ENCODE results near the gene ANAPC2. TPM values are rescaled to one million over a fixed set of nuclear protein-coding genes. Genes with fewer than 3 reads are reported as not detected.
A peak's percentile ranks its signal among the peaks of the same experiment; 100 is the strongest.

The ANAPC2 gene
- polyA plus RNA-seq, 3 donors: 1.9 to 76.8 (median 2.0) TPM

- no peaks in the 10 kb centered on the region for H3K9me3 ChIP-seq (replicated peaks in 1 of 2; ENCODE audit: control insufficient read depth in 1 of 2, insufficient read depth in 1 of 2, low read length in 2 of 2)
- Mint-ChIP-seq H3K4me3 (peak overlapping the region in 1 of 2 donors; percentile 26), H3K36me3 (peaks cover 5% of the 10 kb centered on the region in 2 donors), H3K27ac (no peak overlapping the region), H3K9me3 (no peaks in the 10 kb centered on the region), H3K4me1 (peaks cover 23% of the 10 kb centered on the region), H3K27me3 (ENCODE audit: low read depth in 3 of 3) (peaks cover 3 to 22% (median 13%) of the 10 kb centered on the region in 3 donors)
- H3K27me3 ChIP-seq (ENCODE audit: control insufficient read depth in 2 of 2, insufficient read depth in 2 of 2, low read length in 2 of 2): peaks cover 0 to 14% of the 10 kb centered on the region in 2 donors
- H3K4me3 ChIP-seq (replicated peaks in 1 of 3; ENCODE audit: low read depth in 2 of 3, low read length in 3 of 3): no peak overlapping the region
- intact Hi-C loops (cut with micrococcal nuclease): loop anchor here in 1 of 2 donors (5.0 kb wide), 1 partner anchor 94 kb away; no protein-coding TSS in a partner anchor
- no peak overlapping the region for H3K4me2 ChIP-seq (replicated peaks; ENCODE audit: extremely low read depth, low read length, poor library complexity, severe bottlenecking)
- 100% methylated on average over 2 of the region's 14 CpGs for WGBS (ENCODE audit: insufficient coverage)
- H3K27ac ChIP-seq (ENCODE audit: low read depth in 1 of 2, low read length in 2 of 2): no peak overlapping the region
- no peak for DNase-seq
- no peak for TF ChIP-seq CTCF (IDR thresholded peaks at IDR 0.05)
- H3K79me2 ChIP-seq (ENCODE audit: insufficient read depth, low read length): no peaks in the 10 kb centered on the region
- peaks cover 33 to 54% of the 10 kb centered on the region in 2 donors for H3K4me1 ChIP-seq (ENCODE audit: control insufficient read depth in 1 of 2, insufficient read depth in 2 of 2, low read length in 2 of 2)
- no peaks in the 10 kb centered on the region for H4K20me1 ChIP-seq (ENCODE audit: insufficient read depth, low read length)
- no peak overlapping the region for H3K9ac ChIP-seq (ENCODE audit: insufficient read depth, low read length, poor library complexity, severe bottlenecking)
- H3K36me3 ChIP-seq (replicated peaks in 1 of 2; ENCODE audit: control insufficient read depth in 1 of 2, insufficient read depth in 2 of 2, low read length in 2 of 2): peaks cover 3 to 6% of the 10 kb centered on the region in 2 donors
- no peak overlapping the region for H2AFZ ChIP-seq (ENCODE audit: insufficient read depth, low read depth, low read length, poor library complexity, severe bottlenecking)
These were observed 32.7 kb upstream of the ANAPC2 start for GRCh38 chr9:137221095-137221505.

- Mint-ChIP-seq H3K27me3 (ENCODE audit: low read depth in 3 of 3) (peaks cover 3 to 22% (median 13%) of the 10 kb centered on the region in 3 donors), H3K36me3 (peaks cover 7 to 11% of the 10 kb centered on the region in 2 donors), H3K27ac (no peak overlapping the region), H3K9me3 (no peaks in the 10 kb centered on the region), H3K4me1 (peaks cover 23% of the 10 kb centered on the region), H3K4me3 (peak overlapping the region in 1 of 2 donors; percentile 26)
- 94% methylated on average over 52 of the region's 52 CpGs for WGBS (ENCODE audit: insufficient coverage)
- Histone ChIP-seq H3K9ac (ENCODE audit: insufficient read depth, low read length, poor library complexity, severe bottlenecking) (no peak overlapping the region), H3K4me2 (replicated peaks; ENCODE audit: extremely low read depth, low read length, poor library complexity, severe bottlenecking) (no peak overlapping the region), H3K36me3 (replicated peaks in 1 of 2; ENCODE audit: control insufficient read depth in 1 of 2, insufficient read depth in 2 of 2, low read length in 2 of 2) (peaks cover 9 to 12% of the 10 kb centered on the region in 2 donors), H3K9me3 (replicated peaks in 1 of 2; ENCODE audit: control insufficient read depth in 1 of 2, insufficient read depth in 1 of 2, low read length in 2 of 2) (no peaks in the 10 kb centered on the region), H3K79me2 (ENCODE audit: insufficient read depth, low read length) (no peaks in the 10 kb centered on the region), H2AFZ (ENCODE audit: insufficient read depth, low read depth, low read length, poor library complexity, severe bottlenecking) (no peak overlapping the region), H3K27ac (ENCODE audit: low read depth in 1 of 2, low read length in 2 of 2) (no peak overlapping the region), H3K4me3 (replicated peaks in 1 of 3; ENCODE audit: low read depth in 2 of 3, low read length in 3 of 3) (no peak overlapping the region), H3K27me3 (ENCODE audit: control insufficient read depth in 2 of 2, insufficient read depth in 2 of 2, low read length in 2 of 2) (peaks cover 0 to 14% of the 10 kb centered on the region in 2 donors), H3K4me1 (ENCODE audit: control insufficient read depth in 1 of 2, insufficient read depth in 2 of 2, low read length in 2 of 2) (peaks cover 33 to 54% of the 10 kb centered on the region in 2 donors), H4K20me1 (ENCODE audit: insufficient read depth, low read length) (no peaks in the 10 kb centered on the region)
- no peak for DNase-seq
- intact Hi-C loops (cut with micrococcal nuclease): loop anchor here in 1 of 2 donors (5.0 kb wide), 1 partner anchor 93 kb away; no protein-coding TSS in a partner anchor
- TF ChIP-seq CTCF (IDR thresholded peaks at IDR 0.05): no peak
These were observed 32.1 kb upstream of the ANAPC2 start for GRCh38 chr9:137220317-137221094.

Measured in CD14-positive monocyte (primary cell).